Suprapubic skin (tissue), 4 donors: ENCODE data around the gene OR10A3. TPM values are rescaled to one million over a fixed set of nuclear protein-coding genes. Genes with fewer than 3 reads are reported as not detected.

Experiments
- DNase-seq, 2 donors: peaks; one replicate each; pipeline ENCODE4 v3.0.0-alpha.2; 2019; ENCODE audit warnings: low spot score in 2 of 2
- H3K27ac ChIP-seq: fragments of 200-600 bp; sonication (generic); one replicate; pipeline ENCODE4 v1.5.1; 2019
- H3K27me3 ChIP-seq: fragments of 200-600 bp; sonication (generic); one replicate; pipeline ENCODE4 v1.5.1; 2019
- H3K36me3 ChIP-seq: fragments of 200-600 bp; sonication (generic); one replicate; pipeline ENCODE4 v1.5.1; 2019
- H3K4me1 ChIP-seq: fragments of 200-600 bp; sonication (generic); one replicate; pipeline ENCODE4 v1.5.1; 2019
- H3K4me3 ChIP-seq: fragments of 200-600 bp; sonication (generic); one replicate; pipeline ENCODE4 v1.5.1; 2019; ENCODE audit warnings: mild to moderate bottlenecking
- H3K9me3 ChIP-seq: fragments of 200-600 bp; sonication (generic); one replicate; pipeline ENCODE4 v1.5.1; 2019
- CTCF ChIP-seq, 2 donors: fragments of 200-600 bp in 1 of 2; fragments of 450-650 bp in 1 of 2; sonication (generic) in 1 of 2; IDR thresholded peaks; one replicate each; pipeline ENCODE4 v1.5.1; 2016 to 2019; ENCODE audit warnings: antibody characterized with exemption in 2 of 2, mild to moderate bottlenecking in 1 of 2, moderate library complexity in 1 of 2
- EP300 ChIP-seq: sonication (generic); formaldehyde crosslinking; IDR thresholded peaks from one replicate; pipeline ENCODE4 v1.6.1; 2017; ENCODE audit warnings: antibody characterized with exemption
- POLR2A ChIP-seq, 2 donors: fragments of 450-650 bp; IDR thresholded peaks; one replicate each; pipeline ENCODE4 v1.6.1; 2017; ENCODE audit warnings: antibody characterized with exemption in 2 of 2, mild to moderate bottlenecking in 2 of 2, moderate library complexity in 2 of 2
- POLR2AphosphoS5 ChIP-seq, 3 donors: sonication (generic); formaldehyde crosslinking; IDR thresholded peaks; one replicate each; pipeline ENCODE4 v1.6.1; 2017; ENCODE audit warnings: antibody characterized with exemption in 3 of 3
- WGBS: methylation state at CpG from one replicate; pipeline ENCODE4 v1.1.5; 2018; 5-methylcytosine and 5-hydroxymethylcytosine counted together
- total RNA-seq, 4 donors: library from RNA; depleted of rRNA; stranded (reverse); fragments of >200 nt; gene quantifications; one replicate each; pipeline ENCODE4 v1.1.0, GENCODE V29; 2016

Gene OR10A3
- total RNA-seq, 4 donors from 2014 or later = not detected

GRCh38 chr11:7906481-7906880 is 35.0 kb downstream of the OR10A3 start:
- DNase-seq = no peak
- no peak for TF ChIP-seq POLR2AphosphoS5 (IDR thresholded peaks at IDR 0.05)
- TF ChIP-seq CTCF (IDR thresholded peaks at IDR 0.05) = no peak
- no peak for TF ChIP-seq EP300
- no peak for TF ChIP-seq POLR2A (IDR thresholded peaks at IDR 0.05)
- Histone ChIP-seq H3K27me3 (no peaks in the 10 kb centered on the region), H3K36me3 (no peaks in the 10 kb centered on the region), H3K4me3 (no peak overlapping the region), H3K4me1 (peaks cover 22% of the 10 kb centered on the region), H3K9me3 (no peaks in the 10 kb centered on the region), H3K27ac (peak overlapping the region; percentile 14)
- WGBS = 24% methylated on average over 4 of the region's 4 CpGs

- TF ChIP-seq POLR2A (IDR thresholded peaks at IDR 0.05) (no peak), POLR2AphosphoS5 (IDR thresholded peaks at IDR 0.05) (no peak), CTCF (IDR thresholded peaks at IDR 0.05) (no peak), EP300 (no peak)
Measured at GRCh38 chr11:7905961-7906429, 35.5 kb downstream of the OR10A3 start.

GRCh38 chr11:7905549-7905948 is 36.0 kb downstream of the OR10A3 start:
- H3K4me1 ChIP-seq = peaks cover 22% of the 10 kb centered on the region
- no peaks in the 10 kb centered on the region for H3K36me3 ChIP-seq
- no peak for DNase-seq
- H3K27ac ChIP-seq = peak overlapping the region; percentile 39
- no peaks in the 10 kb centered on the region for H3K9me3 ChIP-seq
- H3K27me3 ChIP-seq = no peaks in the 10 kb centered on the region
- WGBS = 53% methylated on average over 9 of the region's 9 CpGs
- no peak overlapping the region for H3K4me3 ChIP-seq
- TF ChIP-seq EP300 = no peak

More at GRCh38 chr11:7905961-7906429, 35.5 kb downstream of the OR10A3 start:
- Histone ChIP-seq H3K36me3 (no peaks in the 10 kb centered on the region), H3K4me3 (no peak overlapping the region), H3K9me3 (no peaks in the 10 kb centered on the region), H3K4me1 (peaks cover 22% of the 10 kb centered on the region), H3K27me3 (no peaks in the 10 kb centered on the region), H3K27ac (peak overlapping the region; percentile 39)
- WGBS = 33% methylated on average over 3 of the region's 3 CpGs
- DNase-seq = no peak

- TF ChIP-seq CTCF (IDR thresholded peaks at IDR 0.05) (no peak), EP300 (no peak), POLR2AphosphoS5 (IDR thresholded peaks at IDR 0.05) (no peak), POLR2A (IDR thresholded peaks at IDR 0.05) (no peak)
- Histone ChIP-seq H3K4me3 (no peak overlapping the region), H3K9me3 (no peaks in the 10 kb centered on the region), H3K27me3 (no peaks in the 10 kb centered on the region), H3K4me1 (peaks cover 16% of the 10 kb centered on the region), H3K27ac (peak overlapping the region; percentile 39), H3K36me3 (no peaks in the 10 kb centered on the region)
- WGBS = 68% methylated on average over 3 of the region's 3 CpGs
- no peak for DNase-seq
Measured at GRCh38 chr11:7904917-7905316, 36.6 kb downstream of the OR10A3 start.

GRCh38 chr11:7903940-7904339 is 37.6 kb downstream of the OR10A3 start:
- Histone ChIP-seq H3K9me3 (no peaks in the 10 kb centered on the region), H3K4me3 (no peak overlapping the region), H3K36me3 (no peaks in the 10 kb centered on the region), H3K27ac (no peak overlapping the region), H3K4me1 (peaks cover 16% of the 10 kb centered on the region), H3K27me3 (no peaks in the 10 kb centered on the region)
- DNase-seq = no peak
- WGBS = 29% methylated on average over 2 of the region's 2 CpGs
- no peak for TF ChIP-seq POLR2A (IDR thresholded peaks at IDR 0.05)
- no peak for TF ChIP-seq EP300
- no peak for TF ChIP-seq CTCF (IDR thresholded peaks at IDR 0.05)
- TF ChIP-seq POLR2AphosphoS5 (IDR thresholded peaks at IDR 0.05) = no peak

- Histone ChIP-seq H3K36me3 (no peaks in the 10 kb centered on the region), H3K27me3 (no peaks in the 10 kb centered on the region), H3K4me1 (peaks cover 11% of the 10 kb centered on the region), H3K9me3 (no peaks in the 10 kb centered on the region), H3K27ac (peak overlapping the region; percentile 43), H3K4me3 (no peak overlapping the region)
- WGBS = 26% methylated on average over 3 of the region's 3 CpGs
- no peak for TF ChIP-seq EP300
- TF ChIP-seq CTCF (IDR thresholded peaks at IDR 0.05) = no peak
- no peak for TF ChIP-seq POLR2AphosphoS5 (IDR thresholded peaks at IDR 0.05)
- no peak for TF ChIP-seq POLR2A (IDR thresholded peaks at IDR 0.05)
- DNase-seq = no peak
Measured at GRCh38 chr11:7901319-7901854, 40.1 kb downstream of the OR10A3 start.
